Middle frontal gyrus (tissue), 1 donor: ENCODE measurements around the gene TIPRL.
"Not testable (repeated sequence)": the region's sequence is repeated elsewhere in the genome, so short reads cannot be mapped to it uniquely, and the experiment has no call there.

Experiments used
- DNase-seq: peaks from one replicate; pipeline ENCODE4 v3.0.0-alpha.2; 2015; ENCODE audit warnings: low spot score; ENCODE audit errors: extremely low spot score

Gene TIPRL

GRCh38 chr1:168159251-168159650 lies 19.5 kb upstream of the TIPRL start:
- DNase-seq = no peak

- no peak for DNase-seq
Measured at GRCh38 chr1:168159979-168160378, 18.8 kb upstream of the TIPRL start.

- no peak for DNase-seq
Measured at GRCh38 chr1:168161459-168161858, 17.3 kb upstream of the TIPRL start.

GRCh38 chr1:168163670-168164069 lies 15.1 kb upstream of the TIPRL start:
- DNase-seq = no peak

GRCh38 chr1:168164771-168165170 lies 14.0 kb upstream of the TIPRL start:
- DNase-seq = no peak

- DNase-seq = no peak
Measured at GRCh38 chr1:168167806-168168205, 11.0 kb upstream of the TIPRL start.

GRCh38 chr1:168170564-168171508 lies 7.9 kb upstream of the TIPRL start:
- DNase-seq = no peak

GRCh38 chr1:168172250-168172915 lies 6.4 kb upstream of the TIPRL start:
- no peak for DNase-seq

GRCh38 chr1:168178227-168178637 lies 530 bp upstream of the TIPRL start:
- DNase-seq = no peak

GRCh38 chr1:168179438-168180147 lies 831 bp downstream of the TIPRL start:
- no peak for DNase-seq

GRCh38 chr1:168180148-168180524 lies 1.4 kb downstream of the TIPRL start:
- DNase-seq = no peak

GRCh38 chr1:168181063-168181720 lies 2.4 kb downstream of the TIPRL start:
- not testable (repeated sequence) for DNase-seq

GRCh38 chr1:168187177-168187576 lies 8.4 kb downstream of the TIPRL start:
- no peak for DNase-seq

- DNase-seq = no peak
Measured at GRCh38 chr1:168190403-168190802, 11.6 kb downstream of the TIPRL start.

GRCh38 chr1:168195199-168196135 lies 16.7 kb downstream of the TIPRL start:
- DNase-seq = no peak

GRCh38 chr1:168199056-168199455 lies 20.3 kb downstream of the TIPRL start:
- no peak for DNase-seq

- DNase-seq = no peak
Measured at GRCh38 chr1:168202941-168203654, 24.3 kb downstream of the TIPRL start.

- DNase-seq = no peak
Measured at GRCh38 chr1:168206111-168206510, 27.3 kb downstream of the TIPRL start.

- DNase-seq = not testable (repeated sequence)
Measured at GRCh38 chr1:168207673-168208072, 28.9 kb downstream of the TIPRL start.

- DNase-seq = no peak
Measured at GRCh38 chr1:168210312-168210711, 31.6 kb downstream of the TIPRL start.
